Activated T-cell treated with anti-CD3 and anti-CD28 coated beads, Interleukin-2, amount 50 U/mL, for 72 hours (primary cell): ENCODE measurements around the gene TMEM41A. TPM values are rescaled to one million over a fixed set of nuclear protein-coding genes. Genes with fewer than 3 reads are reported as not detected.

Experiments
- ATAC-seq, 2 donors: fragments of 150-1000 bp; cut with Tn5 transposase; replicated peaks in 1 of 2; 2 replicates each; pipeline ENCODE4 v1.10.0; 2021; ENCODE audit warnings: moderate library complexity in 2 of 2, mild to moderate bottlenecking in 1 of 2
- DNase-seq, 2 donors: peaks; one replicate each; pipeline ENCODE4 v3.0.0; 2021 to 2022; ENCODE audit warnings: mixed read lengths in 1 of 2
- H3K27ac Mint-ChIP-seq: one replicate; pipeline ENCODE4 v1.8.0; 2022; ENCODE audit warnings: mild to moderate bottlenecking, moderate library complexity, mixed read lengths
- H3K27me3 Mint-ChIP-seq: one replicate; pipeline ENCODE4 v1.8.0; 2022; ENCODE audit warnings: low read depth, mixed read lengths
- H3K36me3 Mint-ChIP-seq, 2 donors: one replicate each; pipeline ENCODE4 v1.8.0; 2022; ENCODE audit warnings: mixed read lengths in 2 of 2, mild to moderate bottlenecking in 1 of 2; ENCODE audit not compliant: insufficient read depth in 2 of 2
- H3K4me1 Mint-ChIP-seq: one replicate; pipeline ENCODE4 v1.8.0; 2022; ENCODE audit warnings: low read depth, mixed read lengths
- H3K4me3 Mint-ChIP-seq, 2 donors: one replicate each; pipeline ENCODE4 v1.8.0; 2022; ENCODE audit warnings: mild to moderate bottlenecking in 2 of 2, mixed read lengths in 2 of 2, moderate library complexity in 2 of 2
- H3K9me3 Mint-ChIP-seq, 2 donors: one replicate each; pipeline ENCODE4 v1.8.0; 2022; ENCODE audit warnings: mixed read lengths in 2 of 2
- total RNA-seq, 2 donors: library from RNA; stranded (reverse); gene quantifications; one replicate each; pipeline ENCODE4 v1.2.3, GENCODE V29; 2022

Gene TMEM41A
- total RNA-seq, result 10 to 100 TPM; 19.8 to 22.7 TPM

- Mint-ChIP-seq H3K27ac (peak within 1 kb of the TSS; percentile 92), H3K36me3 (peaks cover 2 to 10% of the 10 kb centered on the region in 2 donors), H3K4me1 (peaks cover 10% of the 10 kb centered on the region), H3K27me3 (no peaks in the 10 kb centered on the region), H3K9me3 (no peaks in the 10 kb centered on the region), H3K4me3 (peak within 1 kb of the TSS; percentile 94 to 96)
- DNase-seq (peak; percentile 92 to 95), ATAC-seq (peak; percentile 98 to 99)
Measured at GRCh38 chr3:185498503-185499396, at the start of gene TMEM41A. TMEM41A (minus strand) TSS chr3:185499035; CDS start chr3:185498961, 74 bp downstream.

DNA sequence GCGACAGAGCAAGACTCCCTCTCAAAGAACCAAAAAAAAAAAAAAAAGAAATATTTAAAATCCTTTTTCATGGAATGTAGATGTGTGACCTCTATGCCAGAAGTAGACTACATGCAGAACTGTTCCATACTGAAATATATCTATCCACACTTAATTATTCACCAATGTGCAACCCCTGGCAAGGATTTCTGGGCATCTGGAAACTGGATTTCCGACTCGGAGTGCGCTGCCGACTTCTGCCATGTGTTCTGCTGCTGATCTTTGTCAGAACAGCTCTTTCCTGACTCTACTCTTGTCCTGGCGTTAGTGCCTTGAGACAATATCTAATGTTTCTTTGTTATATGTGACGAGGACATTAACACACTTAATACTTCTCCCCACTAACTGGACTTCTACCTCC is 41.9 kb upstream of the TMEM41A start:
- Mint-ChIP-seq H3K4me1 (peaks cover 14% of the 10 kb centered on the region), H3K9me3 (no peaks in the 10 kb centered on the region), H3K27ac (no peak overlapping the region), H3K4me3 (no peak overlapping the region), H3K36me3 (no peaks in the 10 kb centered on the region), H3K27me3 (no peaks in the 10 kb centered on the region)
- ATAC-seq (no peak), DNase-seq (no peak)

DNA sequence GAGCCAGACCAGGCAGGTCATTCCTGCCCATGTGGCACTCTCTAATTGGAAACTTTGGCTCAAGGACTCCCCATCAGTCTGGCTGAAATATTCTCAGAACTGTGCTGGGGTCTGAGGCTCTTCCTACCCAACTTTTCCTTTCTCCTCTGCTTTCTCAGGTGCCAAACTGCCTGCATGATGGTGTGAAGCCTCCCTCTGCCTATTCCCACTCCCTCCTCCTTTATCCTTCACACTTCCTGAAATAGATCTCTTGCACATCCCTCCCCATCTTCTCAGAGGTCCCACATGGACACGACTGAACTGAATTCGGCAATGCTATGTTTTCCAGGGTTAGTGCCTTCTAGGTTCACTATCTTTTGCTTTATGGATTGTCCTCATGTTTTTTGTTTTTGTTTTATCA is 41.1 kb upstream of the TMEM41A start:
- H3K27me3 Mint-ChIP-seq, result no peaks in the 10 kb centered on the region
- peaks cover 14% of the 10 kb centered on the region for H3K4me1 Mint-ChIP-seq
- H3K9me3 Mint-ChIP-seq, result no peaks in the 10 kb centered on the region
- H3K4me3 Mint-ChIP-seq, result no peak overlapping the region
- DNase-seq, result no peak
- no peaks in the 10 kb centered on the region for H3K36me3 Mint-ChIP-seq
- ATAC-seq, result no peak
- H3K27ac Mint-ChIP-seq, result no peak overlapping the region

DNA sequence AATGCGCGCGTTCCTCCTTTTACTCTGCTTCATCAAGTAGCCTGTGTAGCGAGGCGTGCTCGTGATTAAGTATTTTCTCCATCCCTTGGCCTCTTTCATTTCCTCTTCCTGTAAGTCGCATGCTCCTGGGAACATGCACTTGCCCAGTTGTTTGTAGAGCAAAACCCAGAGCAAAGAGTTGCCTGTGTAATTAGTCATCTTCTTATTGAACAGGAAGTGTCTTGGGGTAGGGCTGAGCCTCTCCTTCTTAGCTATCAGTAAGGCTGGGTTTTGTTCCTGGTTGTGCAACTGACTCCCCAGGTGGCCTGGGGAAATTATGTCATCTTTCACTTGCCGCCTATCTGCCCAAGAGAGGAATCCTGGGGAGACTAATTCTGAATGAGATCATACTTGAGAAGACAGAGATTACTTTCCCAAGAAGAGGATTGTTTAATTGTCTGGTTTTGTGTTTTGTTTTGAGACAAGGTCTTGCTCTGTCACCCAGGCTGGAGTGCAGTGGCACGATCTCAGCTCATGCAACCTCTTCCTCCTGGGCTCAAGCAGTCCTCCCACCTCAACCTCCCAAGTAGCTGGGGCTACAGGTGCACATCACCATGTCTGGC is 38.6 kb upstream of the TMEM41A start:
- peak overlapping the region; percentile 38 for H3K27ac Mint-ChIP-seq
- DNase-seq (peak; percentile 47 to 53), ATAC-seq (peak; percentile 96 to 98)
- H3K36me3 Mint-ChIP-seq, result no peaks in the 10 kb centered on the region
- peak overlapping the region; percentile 52 to 69 for H3K4me3 Mint-ChIP-seq
- H3K27me3 Mint-ChIP-seq, result no peaks in the 10 kb centered on the region
- H3K9me3 Mint-ChIP-seq, result no peaks in the 10 kb centered on the region
- peaks cover 14% of the 10 kb centered on the region for H3K4me1 Mint-ChIP-seq

GRCh38 chr3:185534511-185534910 is 35.7 kb upstream of the TMEM41A start:
- Mint-ChIP-seq H3K4me3 (no peak overlapping the region), H3K27ac (no peak overlapping the region), H3K4me1 (peaks cover 14% of the 10 kb centered on the region), H3K9me3 (no peaks in the 10 kb centered on the region), H3K27me3 (no peaks in the 10 kb centered on the region), H3K36me3 (no peaks in the 10 kb centered on the region)
- DNase-seq (no peak), ATAC-seq (no peak)

GRCh38 chr3:185532901-185533300 is 34.1 kb upstream of the TMEM41A start:
- Mint-ChIP-seq H3K4me3 (no peak overlapping the region), H3K27ac (no peak overlapping the region), H3K4me1 (peaks cover 11% of the 10 kb centered on the region), H3K9me3 (no peaks in the 10 kb centered on the region), H3K27me3 (no peaks in the 10 kb centered on the region), H3K36me3 (no peaks in the 10 kb centered on the region)
- no peak for DNase-seq
- no peak for ATAC-seq

GRCh38 chr3:185530856-185531255 is 32.0 kb upstream of the TMEM41A start:
- Mint-ChIP-seq H3K9me3 (no peaks in the 10 kb centered on the region), H3K36me3 (no peaks in the 10 kb centered on the region), H3K27ac (no peak overlapping the region), H3K4me3 (no peak overlapping the region), H3K27me3 (peaks cover 8% of the 10 kb centered on the region), H3K4me1 (no peaks in the 10 kb centered on the region)
- no peak for ATAC-seq
- DNase-seq, result no peak

- H3K4me1 Mint-ChIP-seq, result no peaks in the 10 kb centered on the region
- no peak for ATAC-seq
- no peak overlapping the region for H3K4me3 Mint-ChIP-seq
- DNase-seq, result no peak
- peaks cover 20% of the 10 kb centered on the region for H3K27me3 Mint-ChIP-seq
- no peaks in the 10 kb centered on the region for H3K9me3 Mint-ChIP-seq
- H3K27ac Mint-ChIP-seq, result no peak overlapping the region
- H3K36me3 Mint-ChIP-seq, result no peaks in the 10 kb centered on the region
Measured at GRCh38 chr3:185528532-185528931, 29.7 kb upstream of the TMEM41A start.

- Mint-ChIP-seq H3K4me3 (no peak overlapping the region), H3K36me3 (no peaks in the 10 kb centered on the region), H3K9me3 (no peaks in the 10 kb centered on the region), H3K4me1 (no peaks in the 10 kb centered on the region), H3K27ac (no peak overlapping the region), H3K27me3 (peaks cover 20% of the 10 kb centered on the region)
- ATAC-seq (no peak), DNase-seq (no peak)
Measured at GRCh38 chr3:185527364-185527763, 28.5 kb upstream of the TMEM41A start.

GRCh38 chr3:185526349-185526951 is 27.6 kb upstream of the TMEM41A start:
- Mint-ChIP-seq H3K9me3 (no peaks in the 10 kb centered on the region), H3K27me3 (peaks cover 20% of the 10 kb centered on the region), H3K36me3 (no peaks in the 10 kb centered on the region), H3K27ac (no peak overlapping the region), H3K4me1 (no peaks in the 10 kb centered on the region), H3K4me3 (no peak overlapping the region)
- ATAC-seq (no peak), DNase-seq (no peak)

DNA sequence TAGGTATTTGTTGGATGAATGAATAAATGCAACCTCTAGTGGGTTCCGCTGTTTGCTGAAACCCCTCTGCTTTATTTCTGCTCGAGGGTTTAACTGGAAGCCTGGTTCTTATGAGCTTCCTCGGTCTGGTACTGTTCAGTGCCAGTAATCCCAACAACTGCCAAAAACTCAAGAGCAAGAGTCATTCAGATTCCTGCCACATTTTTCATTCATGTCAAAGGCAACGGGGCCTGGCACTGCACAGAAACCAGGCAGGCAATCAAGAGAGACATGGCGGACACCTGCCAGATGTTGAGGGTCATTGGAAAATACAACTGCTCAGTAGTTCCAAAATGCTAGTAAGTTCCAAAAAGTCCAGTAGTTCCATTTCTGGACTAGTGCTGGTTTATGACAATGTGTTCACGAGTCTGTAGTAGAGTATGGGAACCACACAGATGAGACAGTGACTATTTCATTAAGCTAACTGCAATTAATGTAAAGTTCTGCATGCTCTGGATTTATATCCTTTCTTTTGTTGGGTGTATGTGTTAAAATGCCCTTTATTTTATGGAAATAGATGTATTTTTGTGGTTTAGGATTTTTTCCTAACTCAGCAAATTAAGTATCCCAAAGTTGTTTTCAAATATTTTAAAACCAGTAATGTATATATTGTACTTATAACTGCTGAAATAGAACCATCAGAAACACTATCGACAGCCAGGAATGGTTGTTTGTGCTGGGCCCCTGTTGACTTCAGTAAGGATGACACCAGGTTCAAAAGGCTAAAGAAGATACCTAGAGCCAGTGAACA is 22.7 kb upstream of the TMEM41A start:
- no peaks in the 10 kb centered on the region for H3K4me1 Mint-ChIP-seq
- H3K27ac Mint-ChIP-seq, result no peak overlapping the region
- no peaks in the 10 kb centered on the region for H3K36me3 Mint-ChIP-seq
- DNase-seq, result no peak
- H3K4me3 Mint-ChIP-seq, result no peak overlapping the region
- H3K9me3 Mint-ChIP-seq, result no peaks in the 10 kb centered on the region
- H3K27me3 Mint-ChIP-seq, result peaks cover 31% of the 10 kb centered on the region
- ATAC-seq, result no peak

DNA sequence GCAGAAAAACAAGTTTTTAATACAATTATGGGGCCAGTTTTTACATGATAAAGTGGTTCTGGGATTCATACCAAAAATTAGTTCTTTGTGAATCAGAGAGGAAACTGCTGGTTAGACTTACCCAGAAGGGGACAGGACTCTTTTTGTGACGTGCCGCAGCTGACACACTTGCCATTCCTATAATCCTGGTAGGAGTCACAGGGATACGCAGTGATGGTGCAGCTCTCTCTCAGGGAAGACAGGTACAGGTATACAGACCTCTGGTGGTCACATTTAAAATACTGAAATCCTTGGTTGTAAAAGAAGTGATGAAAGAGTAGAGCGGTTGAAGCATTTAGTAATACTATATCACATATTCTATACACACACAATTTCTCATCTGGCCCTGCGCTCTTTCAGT is 20.2 kb upstream of the TMEM41A start:
- H3K4me1 Mint-ChIP-seq, result no peaks in the 10 kb centered on the region
- H3K9me3 Mint-ChIP-seq, result no peaks in the 10 kb centered on the region
- no peak overlapping the region for H3K27ac Mint-ChIP-seq
- no peaks in the 10 kb centered on the region for H3K36me3 Mint-ChIP-seq
- DNase-seq (no peak), ATAC-seq (no peak)
- H3K27me3 Mint-ChIP-seq, result peaks cover 21% of the 10 kb centered on the region
- no peak overlapping the region for H3K4me3 Mint-ChIP-seq
